ENCODE data around the gene MAPKBP1.

MAPKBP1 gene

DNA sequence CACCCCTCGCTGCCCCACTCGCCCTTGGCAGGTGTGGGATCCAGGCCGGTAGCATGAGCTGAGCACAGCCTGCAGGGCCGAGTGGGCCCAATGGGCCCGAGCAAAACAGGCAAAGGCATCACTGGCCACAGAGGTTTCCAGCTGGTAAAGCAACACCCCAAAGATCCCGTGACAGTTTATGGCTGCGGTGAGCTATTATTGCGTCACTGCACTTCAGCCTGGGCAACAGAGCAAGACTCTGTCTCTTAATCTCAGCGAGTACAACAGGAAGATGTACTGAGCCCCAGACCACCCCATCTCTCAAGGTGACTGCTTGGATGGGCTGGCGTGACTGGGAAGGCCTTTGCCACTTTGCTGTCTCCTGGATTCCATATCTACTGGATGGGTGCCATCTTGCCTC is 57.9 kb downstream of the MAPKBP1 start:
- FAIRE-seq (no peak), DNase-seq (ENCODE audit: insufficient read length) (no peak)
- TF ChIP-seq POLR2AphosphoS5 (IDR thresholded peaks at IDR 0.05; ENCODE audit: low read depth, low read length) (no peak), TAF1 (IDR thresholded peaks at IDR 0.05; ENCODE audit: borderline replicate concordance, low read depth, low read length) (no peak), POLR2A (IDR thresholded peaks at IDR 0.05; ENCODE audit: low read depth, low read length) (no peak)

DNA sequence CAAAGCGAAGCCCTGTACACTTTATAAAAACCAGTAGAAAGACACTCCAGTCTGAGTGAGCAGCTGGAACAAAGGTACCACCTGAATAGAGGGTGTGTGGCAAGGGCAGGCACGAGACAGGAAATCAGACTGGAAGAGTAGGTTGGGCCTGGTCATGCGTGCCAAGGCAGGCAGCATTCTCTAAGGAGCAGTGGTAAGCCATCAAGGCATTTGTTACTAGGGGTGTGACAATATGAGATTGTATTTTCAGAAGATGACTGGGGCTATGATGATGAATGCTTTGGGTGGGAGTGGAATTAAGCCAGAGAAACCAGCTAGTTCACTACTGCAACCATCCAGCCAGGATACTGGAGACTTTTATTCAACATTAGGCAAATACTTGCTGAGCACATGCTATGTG is 58.6 kb downstream of the MAPKBP1 start:
- peak; percentile 5 for FAIRE-seq
- no peak for TF ChIP-seq POLR2AphosphoS5 (IDR thresholded peaks at IDR 0.05; ENCODE audit: low read depth, low read length)
- no peak for TF ChIP-seq TAF1 (IDR thresholded peaks at IDR 0.05; ENCODE audit: borderline replicate concordance, low read depth, low read length)
- no peak for TF ChIP-seq POLR2A (IDR thresholded peaks at IDR 0.05; ENCODE audit: low read depth, low read length)
- DNase-seq (ENCODE audit: insufficient read length), result no peak

DNA sequence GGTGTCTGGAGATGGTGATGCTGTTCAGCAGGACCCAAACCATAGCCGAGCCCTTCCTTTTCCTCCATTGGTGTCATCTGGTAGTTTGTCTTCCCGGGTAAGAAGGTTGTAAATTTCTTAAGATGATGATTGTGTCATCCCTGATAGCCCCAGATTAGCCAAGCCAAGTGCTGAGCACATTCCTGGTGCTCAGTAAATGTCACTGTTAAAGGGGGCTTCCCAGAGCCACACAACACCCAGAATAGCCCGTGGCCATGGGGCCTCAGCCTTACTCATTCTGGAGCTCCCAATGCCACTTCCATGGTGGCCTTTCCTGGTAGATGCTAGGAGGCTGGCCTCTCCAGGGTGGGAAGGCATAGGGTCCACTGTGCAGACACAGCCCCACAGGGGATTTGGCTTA is 59.8 kb downstream of the MAPKBP1 start:
- no peak for DNase-seq (ENCODE audit: insufficient read length)
- TF ChIP-seq TAF1 (IDR thresholded peaks at IDR 0.05; ENCODE audit: borderline replicate concordance, low read depth, low read length) (no peak), POLR2A (IDR thresholded peaks at IDR 0.05; ENCODE audit: low read depth, low read length) (no peak), POLR2AphosphoS5 (IDR thresholded peaks at IDR 0.05; ENCODE audit: low read depth, low read length) (no peak)
- FAIRE-seq, result no peak

DNA sequence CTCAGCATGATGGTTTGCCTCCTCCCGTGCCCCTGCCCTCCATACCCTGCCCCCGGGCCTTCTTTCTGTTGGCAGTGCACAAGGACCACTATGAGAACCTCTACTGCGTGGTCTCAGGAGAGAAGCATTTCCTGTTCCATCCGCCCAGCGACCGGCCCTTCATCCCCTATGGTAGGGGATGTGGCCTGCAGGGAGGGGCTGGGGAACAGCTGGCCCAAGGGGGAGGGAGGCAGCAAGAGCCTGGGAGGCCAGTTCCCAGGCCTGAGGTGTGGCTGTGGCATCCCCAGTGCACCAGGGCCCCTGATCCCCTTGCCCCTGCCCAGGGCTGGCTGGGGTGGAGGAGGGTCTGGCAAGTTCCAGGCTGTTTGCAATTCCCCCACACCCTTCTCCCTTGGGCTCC is 61.8 kb downstream of the MAPKBP1 start:
- TF ChIP-seq TAF1 (IDR thresholded peaks at IDR 0.05; ENCODE audit: borderline replicate concordance, low read depth, low read length) (no peak), POLR2A (IDR thresholded peaks at IDR 0.05; ENCODE audit: low read depth, low read length) (no peak), POLR2AphosphoS5 (IDR thresholded peaks at IDR 0.05; ENCODE audit: low read depth, low read length) (no peak)
- no peak for FAIRE-seq

DNA sequence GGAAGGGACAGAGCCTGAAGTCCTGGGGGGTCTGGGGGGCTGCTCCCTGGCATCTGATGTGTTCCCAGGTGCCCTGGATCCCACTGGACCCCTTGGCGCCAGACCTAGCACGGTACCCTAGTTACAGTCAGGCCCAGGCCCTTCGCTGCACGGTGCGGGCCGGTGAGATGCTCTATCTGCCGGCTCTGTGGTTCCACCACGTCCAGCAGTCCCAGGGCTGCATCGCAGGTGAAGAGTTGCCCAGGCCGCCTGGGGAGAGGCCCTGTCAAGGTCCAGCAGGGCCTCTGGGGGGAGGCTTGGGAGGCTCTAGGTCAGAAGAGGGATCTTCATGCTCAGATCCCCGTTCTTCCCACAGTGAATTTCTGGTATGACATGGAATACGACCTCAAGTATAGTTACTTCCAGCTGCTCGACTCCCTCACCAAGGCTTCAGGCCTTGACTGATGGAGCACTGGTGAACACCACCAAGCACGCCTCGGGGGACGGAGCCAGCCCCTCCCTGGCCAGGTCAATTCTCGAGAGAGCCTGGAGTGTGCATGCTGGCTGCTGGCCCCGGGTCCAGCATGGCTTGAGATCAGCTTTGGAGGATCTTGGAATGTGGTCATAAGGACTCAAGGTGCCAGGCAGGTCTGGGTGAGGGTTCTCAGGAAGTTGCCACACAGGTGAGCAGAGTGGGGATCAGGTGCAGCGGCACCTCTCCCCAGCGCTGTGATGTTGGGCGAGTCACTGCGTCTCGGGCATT is 62.6 kb downstream of the MAPKBP1 start:
- no peak for TF ChIP-seq TAF1 (IDR thresholded peaks at IDR 0.05; ENCODE audit: borderline replicate concordance, low read depth, low read length)
- DNase-seq (ENCODE audit: insufficient read length) (no peak), FAIRE-seq (no peak)

More for the DNA sequence above, 61.8 kb downstream of the MAPKBP1 start:
- no peak for DNase-seq (ENCODE audit: insufficient read length)

DNA sequence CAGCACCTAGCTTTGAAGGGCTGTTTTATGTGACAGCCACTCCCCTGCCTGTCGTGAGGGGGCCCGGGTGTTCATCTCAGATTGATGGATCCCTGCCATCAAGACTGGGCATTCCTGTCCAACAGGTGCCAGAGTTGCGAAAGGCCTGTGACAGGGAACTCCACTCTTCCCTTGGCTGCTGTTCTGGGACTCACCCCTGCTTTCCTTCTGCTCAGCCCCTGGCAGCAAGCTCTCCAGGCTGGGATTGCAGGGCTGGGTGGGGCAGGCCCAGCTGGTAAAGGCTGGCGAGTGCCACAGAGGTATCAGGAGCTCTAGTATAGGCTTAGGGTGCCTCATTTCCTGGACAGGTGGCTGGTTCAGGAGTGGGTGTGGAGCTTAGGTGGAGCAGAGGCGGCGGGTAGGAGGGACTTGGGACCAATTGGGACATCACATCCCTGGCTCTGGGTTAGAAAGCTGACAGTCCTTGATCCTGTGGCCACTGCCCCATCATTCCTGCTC is 64.2 kb downstream of the MAPKBP1 start, which contains the start of gene PLA2G4B:
Gene PLA2G4B, plus strand, starts transcription at position 448 of the 498 bp plus-strand sequence. CDS start 67 bp downstream, outside the sequence.
- TF ChIP-seq POLR2A (IDR thresholded peaks at IDR 0.05; ENCODE audit: low read depth, low read length) (no peak), POLR2AphosphoS5 (IDR thresholded peaks at IDR 0.05; ENCODE audit: low read depth, low read length) (no peak), TAF1 (IDR thresholded peaks at IDR 0.05; ENCODE audit: borderline replicate concordance, low read depth, low read length) (no peak)
- DNase-seq (ENCODE audit: insufficient read length) (no peak), FAIRE-seq (no peak)

DNA sequence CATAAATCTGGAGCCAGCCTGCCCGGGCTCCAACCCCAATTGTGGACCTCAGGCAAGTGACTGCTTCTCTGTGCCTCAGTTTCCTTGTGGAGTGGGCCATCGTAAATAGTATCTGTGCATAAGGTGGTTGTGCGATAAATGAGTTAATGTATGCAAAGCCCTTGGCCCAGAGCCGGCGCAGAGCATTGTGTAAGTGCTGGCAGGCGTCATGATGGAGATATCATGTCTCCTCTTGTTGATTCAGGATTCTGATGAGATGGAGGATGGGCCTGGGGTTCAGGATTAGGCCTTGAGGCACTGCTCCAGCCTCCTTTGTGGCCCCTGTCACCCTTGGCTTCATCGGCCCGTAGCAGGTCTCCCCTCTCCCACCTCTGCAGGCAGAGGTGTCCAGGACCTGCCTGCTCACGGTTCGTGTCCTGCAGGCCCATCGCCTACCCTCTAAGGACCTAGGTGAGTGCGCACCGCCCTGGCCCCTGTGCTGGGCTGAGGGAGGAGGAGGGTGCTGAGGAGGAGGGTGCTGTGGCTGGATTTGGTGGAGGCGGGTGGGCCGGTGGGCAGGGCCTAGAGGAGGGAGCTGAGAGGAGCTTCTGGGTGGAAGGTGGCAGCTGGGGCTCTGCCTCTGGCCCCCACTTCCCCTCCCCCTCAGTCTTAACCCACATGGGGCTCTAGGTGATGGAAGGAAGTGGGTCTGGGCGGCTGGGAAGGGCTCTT is 65.7 kb downstream of the MAPKBP1 start:
- DNase-seq (ENCODE audit: insufficient read length) (no peak), FAIRE-seq (no peak)
- TF ChIP-seq POLR2AphosphoS5 (IDR thresholded peaks at IDR 0.05; ENCODE audit: low read depth, low read length), result no peak

DNA sequence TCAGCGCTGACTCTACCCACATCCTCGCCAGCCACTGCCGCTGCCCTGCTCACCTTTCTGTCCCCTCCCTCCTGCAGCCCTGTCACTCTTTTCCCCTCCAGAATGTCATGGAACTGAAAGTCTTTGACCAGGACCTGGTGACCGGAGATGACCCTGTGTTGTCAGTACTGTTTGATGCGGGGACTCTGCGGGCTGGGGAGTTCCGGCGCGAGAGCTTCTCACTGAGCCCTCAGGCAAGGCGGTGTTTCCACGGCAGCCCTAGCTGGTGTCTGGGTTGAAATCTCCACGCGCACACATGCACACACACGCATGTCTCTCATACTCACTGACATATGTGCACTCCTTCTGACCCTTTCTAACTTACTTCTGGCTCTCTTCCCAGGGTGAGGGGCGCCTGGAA is 66.4 kb downstream of the MAPKBP1 start:
- DNase-seq (ENCODE audit: insufficient read length), result no peak
- TF ChIP-seq POLR2AphosphoS5 (IDR thresholded peaks at IDR 0.05; ENCODE audit: low read depth, low read length) (no peak), POLR2A (IDR thresholded peaks at IDR 0.05; ENCODE audit: low read depth, low read length) (no peak), TAF1 (IDR thresholded peaks at IDR 0.05; ENCODE audit: borderline replicate concordance, low read depth, low read length) (no peak)
- FAIRE-seq, result no peak

DNA sequence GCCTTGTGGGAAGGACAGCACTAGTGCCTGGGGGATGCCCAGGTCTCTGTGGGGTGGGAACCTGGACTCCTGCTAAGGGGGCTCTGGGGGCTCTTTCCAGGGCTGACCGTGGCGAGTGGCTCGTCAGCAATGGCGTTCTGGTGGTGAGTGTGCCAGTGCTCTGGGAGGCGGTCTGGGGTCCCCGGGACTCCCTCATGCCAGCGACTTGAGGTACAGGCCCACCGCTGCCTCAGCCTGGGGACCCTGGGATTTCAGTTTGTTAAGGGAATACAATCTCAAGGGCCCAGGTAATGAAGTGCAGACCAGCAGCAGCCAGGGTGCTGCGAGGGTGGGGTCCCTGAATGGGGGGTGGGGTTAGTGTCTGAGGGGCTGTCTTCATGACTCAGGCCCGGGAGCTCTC is 66.8 kb downstream of the MAPKBP1 start:
- no peak for FAIRE-seq

DNA sequence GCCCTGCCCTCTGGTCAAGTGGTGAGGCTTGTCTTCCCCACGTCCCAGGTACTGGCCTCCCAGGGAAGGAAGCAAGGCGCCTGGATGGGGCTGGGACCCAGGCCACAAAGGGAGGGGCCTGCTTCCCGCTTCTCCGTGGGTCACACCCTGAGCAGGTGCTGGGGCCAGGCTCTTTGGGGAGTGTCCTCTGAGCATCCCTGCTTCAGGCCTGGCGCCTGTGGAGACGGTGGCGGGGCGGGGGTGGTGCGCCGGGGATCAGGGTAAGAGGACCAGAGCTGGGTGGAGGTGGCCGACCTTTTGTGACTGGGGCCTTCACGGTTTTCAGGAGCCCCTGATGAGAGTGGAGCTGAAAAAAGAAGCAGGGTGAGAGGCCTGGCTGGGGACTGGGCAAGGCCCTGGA is 67.9 kb downstream of the MAPKBP1 start:
- FAIRE-seq (no peak), DNase-seq (ENCODE audit: insufficient read length) (no peak)
- no peak for TF ChIP-seq POLR2AphosphoS5 (IDR thresholded peaks at IDR 0.05; ENCODE audit: low read depth, low read length)
- no peak for TF ChIP-seq TAF1 (IDR thresholded peaks at IDR 0.05; ENCODE audit: borderline replicate concordance, low read depth, low read length)
- no peak for TF ChIP-seq POLR2A (IDR thresholded peaks at IDR 0.05; ENCODE audit: low read depth, low read length)

More for the DNA sequence above, 66.8 kb downstream of the MAPKBP1 start:
- TF ChIP-seq TAF1 (IDR thresholded peaks at IDR 0.05; ENCODE audit: borderline replicate concordance, low read depth, low read length) (no peak), POLR2A (IDR thresholded peaks at IDR 0.05; ENCODE audit: low read depth, low read length) (no peak), POLR2AphosphoS5 (IDR thresholded peaks at IDR 0.05; ENCODE audit: low read depth, low read length) (no peak)
- DNase-seq (ENCODE audit: insufficient read length), result no peak

DNA sequence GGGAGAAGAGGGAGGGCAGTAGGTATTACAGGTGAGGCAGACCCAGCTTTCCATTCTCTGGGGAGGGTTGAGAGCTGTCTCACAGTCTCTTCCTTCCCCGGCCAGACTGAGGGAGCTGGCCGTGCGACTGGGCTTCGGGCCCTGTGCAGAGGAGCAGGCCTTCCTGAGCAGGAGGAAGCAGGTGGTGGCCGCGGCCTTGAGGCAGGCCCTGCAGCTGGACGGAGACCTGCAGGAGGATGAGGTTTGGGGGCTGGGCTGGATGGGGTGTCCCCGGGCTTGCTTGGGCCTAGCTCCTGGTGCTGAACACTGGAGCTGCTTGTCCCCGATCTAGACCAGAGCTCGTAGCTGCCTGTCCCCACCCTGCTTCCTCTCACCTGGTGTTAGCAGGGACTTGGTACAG is 69.3 kb downstream of the MAPKBP1 start:
- DNase-seq (ENCODE audit: insufficient read length) (no peak), FAIRE-seq (no peak)
- TF ChIP-seq TAF1 (IDR thresholded peaks at IDR 0.05; ENCODE audit: borderline replicate concordance, low read depth, low read length), result no peak
- TF ChIP-seq POLR2A (IDR thresholded peaks at IDR 0.05; ENCODE audit: low read depth, low read length), result no peak
- TF ChIP-seq POLR2AphosphoS5 (IDR thresholded peaks at IDR 0.05; ENCODE audit: low read depth, low read length), result no peak

DNA sequence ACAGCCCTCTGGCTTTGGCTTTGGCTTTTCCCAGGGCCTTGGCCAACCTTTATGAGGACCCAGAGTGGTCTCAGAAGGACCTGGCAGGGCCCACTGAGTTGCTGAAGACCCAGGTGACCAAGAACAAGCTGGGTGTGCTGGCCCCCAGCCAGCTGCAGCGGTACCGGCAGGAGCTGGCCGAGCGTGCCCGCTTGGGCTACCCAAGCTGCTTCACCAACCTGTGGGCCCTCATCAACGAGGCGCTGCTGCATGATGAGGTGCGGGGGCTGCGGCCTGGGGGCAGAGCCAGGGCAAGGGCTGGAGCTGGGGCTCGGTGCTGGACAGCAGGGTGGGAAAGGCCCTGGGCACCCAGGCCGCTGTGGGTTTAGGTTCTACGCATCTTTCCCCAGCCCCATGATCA is 70.5 kb downstream of the MAPKBP1 start:
- TF ChIP-seq POLR2AphosphoS5 (IDR thresholded peaks at IDR 0.05; ENCODE audit: low read depth, low read length) (no peak), POLR2A (IDR thresholded peaks at IDR 0.05; ENCODE audit: low read depth, low read length) (no peak), TAF1 (IDR thresholded peaks at IDR 0.05; ENCODE audit: borderline replicate concordance, low read depth, low read length) (no peak)
- FAIRE-seq (no peak), DNase-seq (ENCODE audit: insufficient read length) (no peak)
